Left lung (tissue), 10 donors: ENCODE results near the gene RGPD3. TPM values are rescaled to one million over a fixed set of nuclear protein-coding genes. Genes with fewer than 3 reads are reported as not detected.
"Not testable (repeated sequence)": the region's sequence is repeated elsewhere in the genome, so short reads cannot be mapped to it uniquely, and the experiment has no call there.

Experiments
- ATAC-seq: fragments of 200-7000 bp; cut with Tn5 transposase; one replicate; pipeline ENCODE4 v1.9.1; 2020; ENCODE audit warnings: moderate library complexity
- DNase-seq, 4 donors: peaks; one replicate each; pipeline ENCODE4 v3.0.0-alpha.2; 2013 to 2020
- H3K27ac ChIP-seq, 2 donors: fragments of 200-600 bp; sonication (generic) in 1 of 2; one replicate each; pipeline versions ENCODE4 v1.5.0 to v1.8.0; 2020 to 2021
- H3K27me3 ChIP-seq, 2 donors: fragments of 200-600 bp; sonication (generic) in 1 of 2; one replicate each; pipeline versions ENCODE4 v1.5.0 to v1.8.0; 2020 to 2021
- H3K36me3 ChIP-seq, 2 donors: fragments of 200-600 bp; sonication (generic) in 1 of 2; one replicate each; pipeline versions ENCODE4 v1.5.0 to v1.8.0; 2020 to 2021
- H3K4me1 ChIP-seq, 2 donors: fragments of 200-600 bp; one replicate each; pipeline ENCODE4 v1.8.0; 2021
- H3K4me3 ChIP-seq, 2 donors: fragments of 200-600 bp; sonication (generic) in 1 of 2; one replicate each; pipeline versions ENCODE4 v1.5.0 to v1.8.0; 2020 to 2021; ENCODE audit warnings: mild to moderate bottlenecking in 1 of 2
- H3K9me3 ChIP-seq, 2 donors: fragments of 200-600 bp; sonication (generic) in 1 of 2; one replicate each; pipeline versions ENCODE4 v1.5.0 to v1.8.0; 2020 to 2021
- CTCF ChIP-seq, 2 donors: fragments of 200-600 bp; sonication (generic) in 1 of 2; IDR thresholded peaks; one replicate each; pipeline versions ENCODE4 v1.5.0 to v1.8.0; 2021; ENCODE audit warnings: antibody characterized with exemption in 2 of 2
- intact Hi-C, 2 donors: fragments of 100-400 bp; cut with DNase I; formaldehyde crosslinking; loops; one replicate each; pipeline versions ENCODE4 v1.11.2 to v1.14.2; 2022
- polyA plus RNA-seq, 6 donors: library from polyadenylated mRNA; unstranded; fragments of 120-200 nt; gene quantifications; one replicate each; pipeline ENCODE4 v1.2.1, GENCODE V29; 2013; ENCODE audit not compliant: insufficient read length in 6 of 6
- total RNA-seq, 2 donors: library from RNA; stranded (reverse); fragmentation: NEBNext Ultra II Directional; extraction: Animal tissue kit (Norgen Biotek cat#: 25700); gene quantifications; one replicate each; pipeline ENCODE4 v1.2.1, GENCODE V29; 2021
- donor health status: DM: no; HTN: yes; CAD: no.
- donor health status: DM: no; HTN: no; CAD: no.

Gene RGPD3
- total and polyA plus RNA-seq, 8 donors = 0.15 to 0.79 (median 0.33) TPM; not detected in 1

- intact Hi-C loops, H3K9me3 ChIP-seq, H3K36me3 ChIP-seq, H3K27me3 ChIP-seq, H3K4me1 ChIP-seq, ATAC-seq, H3K4me3 ChIP-seq, H3K27ac ChIP-seq, DNase-seq: not testable (repeated sequence)
Measured at GRCh38 chr2:106479563-106479962, 11.3 kb upstream of the RGPD3 start.

DNA sequence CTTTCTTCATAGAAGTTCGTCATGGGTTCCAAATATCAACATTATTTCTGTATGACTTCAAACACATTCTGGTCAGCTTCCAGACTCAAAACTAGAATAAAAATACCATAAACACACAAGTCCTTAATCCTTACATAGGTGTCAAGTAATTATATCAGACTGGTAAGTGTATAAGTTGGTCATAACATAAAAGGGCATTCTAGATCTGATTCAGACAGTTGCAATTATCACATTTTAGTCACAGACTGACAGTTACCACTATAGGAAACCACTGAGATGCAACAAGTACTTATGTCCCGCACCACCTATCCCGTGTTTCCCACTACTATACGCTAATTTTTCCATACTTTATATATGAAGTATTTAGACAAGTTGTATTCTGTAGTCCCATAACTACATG is 9.4 kb upstream of the RGPD3 start:
- H3K27ac ChIP-seq, intact Hi-C loops, H3K4me1 ChIP-seq, ATAC-seq, H3K27me3 ChIP-seq, H3K4me3 ChIP-seq, H3K36me3 ChIP-seq, DNase-seq, H3K9me3 ChIP-seq: not testable (repeated sequence)

DNA sequence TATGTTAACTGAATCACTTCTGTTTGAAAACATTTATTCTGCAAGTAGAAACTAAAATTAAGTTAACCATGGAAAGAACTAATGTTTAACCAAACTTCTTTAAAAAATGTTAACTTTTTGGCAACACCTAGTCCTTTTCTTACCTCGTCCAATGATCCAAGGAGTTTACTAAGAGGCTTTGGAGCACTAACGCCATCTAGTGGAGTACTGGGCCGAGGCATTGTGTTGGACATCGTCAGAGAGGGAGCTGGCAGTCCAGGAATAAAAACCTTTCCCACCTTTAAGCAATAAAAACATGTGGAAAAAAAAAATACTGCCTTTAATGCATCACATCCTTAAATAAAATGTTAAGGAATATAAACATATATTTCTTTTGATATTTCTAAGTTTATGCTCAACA is 2.4 kb upstream of the RGPD3 start:
- intact Hi-C loops, H3K4me1 ChIP-seq, H3K4me3 ChIP-seq, H3K27me3 ChIP-seq, H3K36me3 ChIP-seq, H3K9me3 ChIP-seq, H3K27ac ChIP-seq, DNase-seq: not testable (repeated sequence)
- peak; percentile 76 for ATAC-seq
- peak in 1 of 2 donors; percentile 38 for TF ChIP-seq CTCF (IDR thresholded peaks at IDR 0.05)

GRCh38 chr2:106467516-106467915 is 697 bp downstream of the RGPD3 start:
- ATAC-seq, H3K27me3 ChIP-seq, H3K27ac ChIP-seq, H3K36me3 ChIP-seq, DNase-seq, H3K4me3 ChIP-seq, H3K9me3 ChIP-seq, intact Hi-C loops, H3K4me1 ChIP-seq: not testable (repeated sequence)

GRCh38 chr2:106461882-106462281 is 6.3 kb downstream of the RGPD3 start:
- H3K27me3 ChIP-seq, H3K4me1 ChIP-seq, H3K36me3 ChIP-seq, ATAC-seq, intact Hi-C loops, H3K4me3 ChIP-seq, H3K27ac ChIP-seq, DNase-seq, H3K9me3 ChIP-seq: not testable (repeated sequence)

- H3K9me3 ChIP-seq, H3K27me3 ChIP-seq, H3K27ac ChIP-seq, DNase-seq, H3K36me3 ChIP-seq, H3K4me1 ChIP-seq, H3K4me3 ChIP-seq, ATAC-seq, intact Hi-C loops: not testable (repeated sequence)
Measured at GRCh38 chr2:106390680-106391079, 77.5 kb downstream of the RGPD3 start.

DNA sequence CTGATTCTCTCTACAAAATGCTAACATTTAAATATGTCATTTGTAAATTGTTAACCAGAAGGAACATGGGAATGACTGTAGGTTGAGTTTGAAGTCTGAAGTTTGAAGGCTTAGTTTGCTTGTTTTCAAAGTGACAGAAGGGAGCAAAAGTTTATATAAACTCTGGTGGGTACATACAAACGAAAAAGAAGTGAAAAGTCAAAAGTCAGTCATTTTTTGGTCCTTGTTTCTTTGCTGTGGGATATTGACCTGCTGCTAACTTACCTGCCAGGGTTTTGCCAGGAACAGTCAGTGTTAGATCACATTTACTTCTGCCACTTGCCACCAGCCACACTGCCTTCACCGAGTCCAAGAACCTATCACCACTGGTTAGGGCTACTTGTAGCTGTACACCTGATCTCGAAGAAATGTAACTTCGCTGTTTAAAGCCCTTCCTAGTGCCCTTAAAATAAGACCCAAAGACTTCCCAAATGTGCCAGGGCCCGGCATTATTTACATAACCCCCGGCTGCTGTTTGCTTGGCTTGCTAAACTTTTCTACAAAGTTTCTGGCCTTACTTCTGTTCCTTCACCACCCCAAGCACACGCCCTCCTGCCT is 79.3 kb downstream of the RGPD3 start:
- H3K4me3 ChIP-seq, H3K36me3 ChIP-seq, intact Hi-C loops, DNase-seq, ATAC-seq, H3K4me1 ChIP-seq, H3K27ac ChIP-seq, H3K27me3 ChIP-seq, H3K9me3 ChIP-seq: not testable (repeated sequence)

DNA sequence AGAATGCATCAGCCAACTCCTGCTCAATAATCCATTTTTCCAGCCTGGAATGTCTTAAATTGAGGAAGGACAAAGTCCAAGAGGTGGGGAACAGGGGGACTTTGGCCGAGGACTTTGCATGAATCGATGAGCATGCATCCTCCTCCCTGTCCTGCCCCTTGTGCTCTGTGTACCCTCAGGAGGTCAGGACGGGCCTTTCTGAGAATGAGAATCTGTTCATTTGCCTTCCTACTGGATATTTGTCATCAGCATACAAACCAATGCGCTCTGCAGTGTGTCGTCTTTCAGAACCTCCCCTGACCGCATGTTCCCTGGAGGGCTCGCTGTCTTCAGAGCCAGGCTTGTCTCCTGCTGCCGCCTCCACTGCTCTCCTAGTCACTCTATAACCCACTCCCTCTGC is 83.7 kb downstream of the RGPD3 start:
- ATAC-seq, intact Hi-C loops, H3K27me3 ChIP-seq, H3K36me3 ChIP-seq, H3K9me3 ChIP-seq, H3K4me1 ChIP-seq, H3K27ac ChIP-seq, H3K4me3 ChIP-seq, DNase-seq: not testable (repeated sequence)

DNA sequence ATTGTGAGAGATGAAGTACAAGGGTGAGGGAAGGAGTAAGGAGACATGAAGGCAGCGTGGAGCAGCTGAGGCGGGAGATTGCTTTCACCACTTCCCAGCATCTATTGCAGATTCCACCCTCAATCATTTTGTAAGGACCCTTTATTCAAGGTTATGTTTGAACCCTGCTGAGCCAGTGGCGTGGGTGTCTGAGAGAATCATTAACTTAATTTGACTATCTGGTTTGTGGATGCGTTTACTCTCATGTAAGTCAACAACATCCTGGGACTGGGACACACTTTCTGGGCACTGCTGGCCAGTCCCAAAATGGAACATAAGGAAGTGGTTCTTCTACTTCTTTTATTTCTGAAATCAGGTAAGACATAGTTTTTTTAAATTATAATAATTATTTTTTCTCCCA is 86.3 kb downstream of the RGPD3 start:
- H3K27ac ChIP-seq, DNase-seq, H3K4me3 ChIP-seq, H3K9me3 ChIP-seq, intact Hi-C loops, H3K36me3 ChIP-seq, H3K27me3 ChIP-seq, H3K4me1 ChIP-seq, ATAC-seq: not testable (repeated sequence)

DNA sequence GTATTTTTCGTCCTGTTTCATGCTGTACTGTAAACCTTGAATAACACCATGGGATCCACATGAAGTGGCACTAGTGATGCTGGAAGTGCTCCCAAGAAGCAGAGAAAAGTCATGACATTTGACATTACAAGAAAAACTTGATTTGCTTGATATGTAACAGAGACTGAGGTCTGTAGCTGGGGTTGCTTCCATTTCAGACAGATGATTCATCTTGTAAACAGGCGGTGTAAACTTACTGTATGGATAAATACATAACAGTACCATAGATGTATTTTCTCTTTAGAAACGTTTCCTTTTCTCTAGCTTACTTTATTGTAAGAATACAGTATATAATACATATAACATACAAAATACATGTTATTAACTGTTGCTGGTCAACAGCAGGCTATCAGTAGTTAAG is 88.6 kb downstream of the RGPD3 start:
- ATAC-seq = peak; percentile 36
- H3K4me3 ChIP-seq = not testable (repeated sequence)

DNA sequence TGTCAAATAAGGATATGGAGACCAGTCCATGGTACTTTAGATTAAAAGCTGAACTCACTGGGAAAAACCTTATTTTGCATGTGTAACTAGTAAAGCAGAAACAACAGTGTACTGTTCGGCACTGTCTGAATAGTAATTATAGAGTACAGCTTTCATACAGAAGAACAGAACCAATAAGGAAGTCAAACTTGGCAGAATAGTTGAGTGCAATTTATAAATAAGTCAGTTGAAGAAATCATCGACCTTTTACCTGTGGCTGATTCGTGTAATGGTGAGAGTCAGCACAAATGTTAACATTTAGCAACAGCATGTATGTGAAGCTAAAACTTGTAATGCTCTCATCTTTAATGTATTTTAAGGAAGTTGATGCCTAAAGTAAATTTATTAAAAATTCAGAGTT is 99.0 kb downstream of the RGPD3 start:
- H3K27me3 ChIP-seq, ATAC-seq, H3K9me3 ChIP-seq, H3K27ac ChIP-seq, DNase-seq, H3K4me3 ChIP-seq, H3K36me3 ChIP-seq, intact Hi-C loops, H3K4me1 ChIP-seq: not testable (repeated sequence)

More for the DNA sequence above, 88.6 kb downstream of the RGPD3 start:
- H3K27me3 ChIP-seq, DNase-seq, intact Hi-C loops, H3K4me1 ChIP-seq, H3K36me3 ChIP-seq, H3K9me3 ChIP-seq, H3K27ac ChIP-seq: not testable (repeated sequence)
